GM21737 (cell line): ENCODE results near the gene FCRLA.
"Not testable (repeated sequence)": the region's sequence is repeated elsewhere in the genome, so short reads cannot be mapped to it uniquely, and the experiment has no call there.

Experiments
- ATAC-seq: cut with Tn5 transposase; IDR thresholded peaks from one replicate; pipeline ENCODE4 v1.9.1; 2021; ENCODE audit warnings: mild to moderate bottlenecking, moderate library complexity; ENCODE audit not compliant: unreplicated experiment

The FCRLA gene, protein sequence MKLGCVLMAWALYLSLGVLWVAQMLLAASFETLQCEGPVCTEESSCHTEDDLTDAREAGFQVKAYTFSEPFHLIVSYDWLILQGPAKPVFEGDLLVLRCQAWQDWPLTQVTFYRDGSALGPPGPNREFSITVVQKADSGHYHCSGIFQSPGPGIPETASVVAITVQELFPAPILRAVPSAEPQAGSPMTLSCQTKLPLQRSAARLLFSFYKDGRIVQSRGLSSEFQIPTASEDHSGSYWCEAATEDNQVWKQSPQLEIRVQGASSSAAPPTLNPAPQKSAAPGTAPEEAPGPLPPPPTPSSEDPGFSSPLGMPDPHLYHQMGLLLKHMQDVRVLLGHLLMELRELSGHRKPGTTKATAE

DNA sequence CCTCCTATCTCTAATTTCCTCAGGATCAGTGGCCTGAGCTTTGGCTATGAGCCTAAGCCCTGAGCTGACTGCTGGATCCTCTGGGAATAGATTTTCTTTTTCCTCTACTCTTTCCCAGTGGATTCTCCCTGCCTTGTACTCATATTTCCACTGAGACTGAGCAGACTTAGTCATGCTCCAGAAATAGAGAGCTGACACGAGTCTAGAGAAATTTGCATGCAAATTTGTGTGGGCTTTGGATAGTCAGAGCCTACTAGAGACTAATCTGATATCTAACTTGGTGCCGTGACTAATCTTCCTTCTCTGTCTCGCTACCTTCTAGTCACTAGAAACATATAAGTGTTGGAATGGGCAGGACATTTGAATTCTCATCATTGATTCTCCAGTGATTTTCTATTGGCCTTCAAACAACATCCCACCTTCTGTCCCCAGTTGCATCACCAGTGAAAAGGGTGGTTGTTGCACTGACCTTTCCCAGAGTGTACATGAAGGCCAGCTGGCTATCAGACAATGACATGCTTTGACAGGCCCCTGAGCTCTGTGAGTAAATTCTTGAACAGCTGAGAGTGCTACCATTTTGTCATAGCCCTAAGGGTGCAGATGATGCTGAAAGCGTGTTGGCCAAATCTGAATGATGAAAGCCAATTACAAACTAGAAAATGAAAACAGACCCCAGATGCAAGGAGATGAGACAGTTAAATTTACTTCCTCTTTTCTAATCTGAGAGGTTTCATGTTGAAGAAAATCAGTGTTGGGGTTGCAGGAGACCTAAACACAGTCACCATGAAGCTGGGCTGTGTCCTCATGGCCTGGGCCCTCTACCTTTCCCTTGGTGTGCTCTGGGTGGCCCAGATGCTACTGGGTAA is at the start of gene FCRLA:
TSS of gene FCRLA (plus strand) at position 748 of the 866 bp plus-strand sequence. CDS start at position 784, 36 bp downstream.
- ATAC-seq = peak; percentile 72

DNA sequence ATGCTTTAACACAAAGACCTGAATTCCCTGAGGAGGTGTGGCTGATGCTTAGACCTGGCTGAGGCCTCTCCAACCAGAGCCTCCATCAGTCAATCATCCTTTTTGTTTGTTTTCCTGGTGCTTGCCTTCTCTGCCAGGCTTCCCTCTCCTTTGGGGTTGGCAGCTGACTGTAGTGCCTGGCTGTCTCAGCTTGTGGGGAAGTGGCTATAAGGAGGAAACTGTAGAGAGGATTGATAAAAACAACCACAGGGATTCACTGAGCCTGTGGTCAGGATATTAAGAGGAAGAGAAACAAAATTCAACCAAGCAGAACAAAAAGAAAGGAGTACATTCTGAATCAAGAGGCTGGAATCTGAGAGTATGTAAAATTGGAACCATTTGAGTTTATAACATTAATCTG is 48.5 kb upstream of the FCRLA start:
- not testable (repeated sequence) for ATAC-seq

DNA sequence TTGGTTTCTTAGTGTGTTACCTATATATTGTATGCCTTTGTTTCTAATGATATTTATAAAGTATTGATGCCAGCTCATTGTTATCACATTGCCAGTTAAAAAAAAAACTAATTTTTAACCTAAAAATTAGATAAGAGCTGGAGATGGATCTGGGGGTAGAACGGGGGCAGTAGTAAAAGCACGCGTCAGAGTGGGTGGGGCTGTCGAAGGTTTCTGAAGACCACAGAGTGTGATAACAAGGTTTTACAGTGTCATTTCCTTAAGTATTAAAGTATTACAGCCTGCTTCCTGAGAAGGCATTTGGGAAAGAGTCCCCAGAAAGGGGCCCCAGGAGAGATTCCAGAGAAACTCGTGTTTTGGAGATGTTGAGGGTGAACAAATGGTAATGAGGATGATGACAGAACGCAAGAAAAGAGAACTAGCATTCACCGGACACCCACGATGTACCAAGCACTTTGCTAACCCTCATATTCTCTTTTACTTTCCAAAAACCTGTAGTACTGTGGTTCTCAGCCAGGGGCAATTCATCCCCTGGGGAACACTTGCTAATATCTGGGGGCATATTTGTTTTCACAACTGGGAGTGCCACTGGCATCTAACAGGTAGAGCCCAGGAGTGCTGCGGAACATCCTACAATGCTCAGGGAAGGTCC is 45.2 kb upstream of the FCRLA start:
- ATAC-seq = not testable (repeated sequence)

DNA sequence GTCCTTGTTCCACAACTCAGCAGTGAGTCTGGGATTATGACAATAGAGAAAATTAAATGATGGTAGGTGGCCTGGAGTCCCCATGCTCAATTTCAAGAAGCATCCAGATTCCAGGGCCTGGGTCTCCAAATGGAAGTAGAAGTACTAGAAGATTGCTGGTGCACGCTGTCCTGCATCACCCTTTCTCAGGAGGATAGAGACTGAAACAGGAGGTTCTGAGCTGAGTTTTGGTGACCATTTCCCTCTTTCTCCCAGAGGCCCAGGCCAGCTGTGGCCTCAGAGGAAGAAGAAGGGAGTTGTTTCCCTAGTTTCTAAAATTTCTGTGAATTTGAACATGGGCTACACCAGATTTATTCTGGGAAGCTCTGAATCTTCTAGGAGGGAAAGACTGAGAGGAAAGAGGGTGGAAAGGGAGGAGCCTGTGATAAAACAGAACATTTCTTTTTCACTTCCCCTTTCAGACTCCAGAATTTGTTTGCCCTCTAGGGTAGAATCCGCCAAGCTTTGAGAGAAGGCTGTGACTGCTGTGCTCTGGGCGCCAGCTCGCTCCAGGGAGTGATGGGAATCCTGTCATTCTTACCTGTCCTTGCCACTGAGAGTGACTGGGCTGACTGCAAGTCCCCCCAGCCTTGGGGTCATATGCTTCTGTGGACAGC is 44.2 kb upstream of the FCRLA start, which contains the start of gene FCGR2B:
TSS of gene FCGR2B (plus strand) at position 460 of the 656 bp plus-strand sequence. CDS start at position 559, 99 bp downstream.
- peak; percentile 51 for ATAC-seq

DNA sequence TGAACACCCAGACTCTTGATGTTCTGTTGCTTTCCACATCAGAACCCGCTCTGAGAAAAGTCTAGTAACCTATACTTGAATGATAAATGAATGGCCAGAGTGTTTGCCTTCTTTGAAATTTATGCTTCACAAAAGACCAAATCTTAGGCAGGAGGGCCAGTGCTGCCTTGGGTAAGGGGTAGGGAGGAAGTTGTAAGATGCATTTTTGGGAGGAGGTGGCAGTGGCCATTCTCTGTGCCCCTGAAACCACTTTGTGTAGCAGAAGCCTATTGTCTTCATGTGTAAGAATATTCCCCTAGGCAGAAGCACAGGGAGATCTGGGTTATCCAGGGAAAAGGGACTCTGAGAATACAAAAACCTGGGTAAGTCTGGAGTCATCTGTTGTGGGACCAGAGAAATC is 43.5 kb upstream of the FCRLA start:
- ATAC-seq = peak; percentile 22

DNA sequence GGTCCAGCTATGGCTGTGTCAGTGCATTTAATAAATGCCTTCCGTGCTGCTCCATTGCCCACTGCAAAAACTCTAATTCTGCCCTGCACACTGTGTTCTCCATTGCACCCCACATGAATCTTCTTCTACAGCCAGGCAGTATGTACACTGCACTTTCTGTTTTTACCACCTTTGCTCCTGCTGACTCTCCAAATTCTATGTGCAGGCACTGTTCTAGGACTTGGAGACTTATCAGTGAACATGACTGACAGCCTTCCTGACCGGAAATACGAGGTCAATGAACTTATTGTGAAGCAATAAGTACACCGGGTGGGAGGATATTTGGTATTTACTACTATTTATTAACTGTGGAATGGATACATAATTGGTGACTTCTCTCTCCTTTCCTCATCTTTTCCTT is 42.3 kb upstream of the FCRLA start:
- ATAC-seq = not testable (repeated sequence)

DNA sequence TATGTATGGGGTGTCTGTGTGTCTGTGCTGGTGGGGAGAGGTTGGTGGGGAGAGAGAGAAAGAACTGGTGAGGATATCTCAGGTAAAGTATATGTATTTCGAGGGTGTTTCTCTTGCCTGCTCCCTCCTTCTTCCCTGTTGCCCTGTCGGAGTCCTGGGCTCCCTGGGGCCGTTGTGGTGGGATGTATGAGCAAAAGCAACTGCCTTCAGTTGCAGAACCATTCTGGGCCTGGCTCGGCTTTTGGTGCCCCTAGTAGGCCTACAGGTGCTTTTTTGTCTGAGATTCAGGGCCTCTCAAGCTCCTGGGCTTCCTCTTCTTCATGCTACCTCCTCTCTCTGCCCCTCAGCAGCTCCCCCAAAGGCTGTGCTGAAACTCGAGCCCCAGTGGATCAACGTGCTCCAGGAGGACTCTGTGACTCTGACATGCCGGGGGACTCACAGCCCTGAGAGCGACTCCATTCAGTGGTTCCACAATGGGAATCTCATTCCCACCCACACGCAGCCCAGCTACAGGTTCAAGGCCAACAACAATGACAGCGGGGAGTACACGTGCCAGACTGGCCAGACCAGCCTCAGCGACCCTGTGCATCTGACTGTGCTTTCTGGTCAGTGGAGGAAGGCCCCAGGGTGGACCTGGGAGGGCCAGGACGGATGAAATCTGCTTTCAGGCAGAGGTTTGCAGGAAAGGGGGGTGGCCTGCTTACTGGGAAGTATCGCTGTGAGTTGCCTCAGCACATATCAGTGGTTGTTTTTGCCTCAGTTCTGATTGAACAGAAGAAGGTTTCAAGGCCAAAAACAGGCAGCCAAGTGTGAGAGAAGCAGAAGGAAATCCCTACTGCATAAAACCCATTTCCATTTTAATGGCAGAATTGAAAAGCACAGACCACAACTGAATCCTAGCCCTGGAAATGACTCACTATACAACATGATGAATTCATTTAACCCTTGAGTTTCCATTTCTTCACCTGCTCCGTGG is 35.7 kb upstream of the FCRLA start:
- not testable (repeated sequence) for ATAC-seq

DNA sequence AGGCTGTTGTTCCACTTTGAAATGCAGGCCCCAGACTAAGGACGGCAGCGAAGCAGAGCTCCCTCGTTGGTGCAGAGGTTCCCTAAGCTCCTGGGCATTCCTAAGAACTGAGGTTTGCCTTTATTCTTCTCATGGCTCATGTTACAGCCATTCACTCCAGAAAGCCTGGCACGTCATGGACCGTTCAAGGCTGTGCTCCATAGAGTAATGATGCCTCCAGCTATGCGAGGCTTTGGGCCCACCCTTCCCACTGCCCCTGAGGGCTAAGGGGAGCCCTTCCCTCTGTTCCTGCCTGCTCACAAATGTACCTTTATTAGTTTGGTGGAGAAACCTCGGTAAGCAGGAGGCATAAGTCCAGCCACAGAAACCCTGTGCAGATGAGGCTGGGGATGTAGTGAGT is 33.6 kb upstream of the FCRLA start:
- ATAC-seq = not testable (repeated sequence)

DNA sequence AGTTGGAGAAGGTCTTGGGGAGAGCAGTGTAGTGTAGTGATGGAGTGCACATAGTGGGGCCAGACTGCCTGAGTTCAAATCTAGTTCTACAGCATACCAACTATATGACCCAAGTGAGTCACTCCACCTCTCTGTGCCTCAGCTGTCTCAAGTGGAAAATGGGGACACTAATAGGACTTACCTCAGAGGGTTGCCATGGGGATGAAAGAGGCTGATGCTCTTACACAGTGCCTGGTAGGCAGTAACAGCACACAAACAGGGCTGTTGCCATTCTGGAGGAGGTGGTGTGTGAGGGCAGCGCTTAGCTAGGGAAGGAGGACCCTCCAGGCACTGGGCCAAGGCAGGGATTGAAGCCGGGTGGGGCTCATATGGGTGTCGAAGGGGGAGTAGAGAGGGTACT is 32.6 kb upstream of the FCRLA start:
- ATAC-seq = not testable (repeated sequence)

DNA sequence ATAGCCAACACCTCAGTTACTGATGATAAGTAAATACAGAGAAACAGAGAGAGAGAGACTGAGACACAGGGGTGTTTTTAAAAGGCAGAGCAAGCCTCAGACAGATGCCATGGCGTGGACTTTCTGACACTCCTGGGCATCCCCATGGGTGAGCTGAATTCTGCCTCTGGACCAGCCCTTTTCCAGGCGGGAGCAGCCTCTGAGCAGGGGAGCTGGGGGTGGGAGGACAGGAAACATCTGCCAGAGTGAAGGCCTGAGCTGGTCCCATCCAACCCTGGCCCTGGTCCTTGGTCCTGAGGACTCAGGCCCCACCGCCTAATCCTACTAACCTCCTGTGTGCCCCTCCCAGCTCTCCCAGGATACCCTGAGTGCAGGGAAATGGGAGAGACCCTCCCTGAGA is 32.1 kb upstream of the FCRLA start:
- ATAC-seq = not testable (repeated sequence)

DNA sequence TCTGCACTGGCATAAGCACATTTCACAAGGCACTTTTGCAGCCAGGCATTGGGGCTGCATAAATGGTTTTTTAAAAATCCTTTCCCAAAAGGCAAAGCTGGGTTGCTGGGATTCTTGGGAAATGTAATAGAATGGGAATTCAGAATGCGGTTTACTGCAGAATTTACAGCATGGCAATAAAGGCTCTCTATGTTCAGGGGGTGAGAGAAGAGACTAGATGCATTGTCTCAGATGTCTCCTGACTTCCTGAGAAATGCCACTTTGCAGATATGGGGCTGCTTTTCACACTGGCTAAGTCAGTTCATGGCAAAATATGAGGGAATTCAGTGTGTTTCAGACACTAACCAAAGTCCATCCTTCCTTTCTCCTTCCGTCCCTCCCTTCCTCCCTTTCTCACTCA is 30.6 kb upstream of the FCRLA start:
- no peak for ATAC-seq

DNA sequence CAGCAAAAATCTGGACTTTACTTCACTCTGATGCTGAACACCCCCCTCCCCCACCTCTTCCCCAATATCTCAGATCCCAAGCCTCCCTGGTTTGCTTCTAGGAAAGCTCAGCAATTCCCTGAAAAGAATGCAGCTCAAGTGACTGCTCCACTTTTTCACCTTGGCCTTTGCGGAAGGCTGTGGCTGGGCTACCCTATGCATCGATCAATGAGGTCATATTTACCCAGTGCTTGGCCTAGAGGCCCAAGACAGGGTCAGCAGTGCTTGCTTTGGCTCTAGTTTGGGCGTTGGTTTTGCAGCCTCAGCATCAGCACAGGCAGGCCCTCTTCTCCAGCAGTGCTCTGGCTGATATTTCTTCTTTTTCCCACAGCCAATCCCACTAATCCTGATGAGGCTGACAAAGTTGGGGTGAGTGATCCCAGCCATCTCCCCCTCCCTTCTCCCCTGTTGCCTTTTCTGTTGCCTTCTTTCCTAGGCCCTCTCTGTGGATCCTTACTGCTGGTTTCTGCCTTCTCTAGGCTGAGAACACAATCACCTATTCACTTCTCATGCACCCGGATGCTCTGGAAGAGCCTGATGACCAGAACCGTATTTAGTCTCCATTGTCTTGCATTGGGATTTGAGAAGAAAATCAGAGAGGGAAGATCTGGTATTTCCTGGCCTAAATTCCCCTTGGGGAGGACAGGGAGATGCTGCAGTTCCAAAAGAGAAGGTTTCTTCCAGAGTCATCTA is 29.9 kb upstream of the FCRLA start:
- ATAC-seq = no peak

DNA sequence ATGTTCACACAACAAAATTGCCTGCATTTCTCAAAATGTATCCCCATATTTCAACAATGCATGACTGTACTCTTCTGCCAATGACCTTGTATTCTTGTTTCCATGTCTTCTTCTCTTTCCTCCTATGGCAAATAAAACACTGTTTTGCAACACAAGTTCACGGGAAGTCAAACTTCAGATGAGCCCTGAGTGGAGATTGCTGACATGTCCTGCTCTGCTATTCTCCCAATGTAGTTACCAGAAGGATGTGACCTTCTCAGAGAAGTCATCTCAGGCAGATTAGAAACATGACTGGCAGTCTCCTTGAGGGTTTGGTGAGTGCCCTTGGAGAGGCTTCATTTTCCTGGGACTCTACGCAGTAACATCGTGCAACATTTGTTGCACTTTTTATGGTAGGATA is 28.5 kb upstream of the FCRLA start:
- no peak for ATAC-seq

DNA sequence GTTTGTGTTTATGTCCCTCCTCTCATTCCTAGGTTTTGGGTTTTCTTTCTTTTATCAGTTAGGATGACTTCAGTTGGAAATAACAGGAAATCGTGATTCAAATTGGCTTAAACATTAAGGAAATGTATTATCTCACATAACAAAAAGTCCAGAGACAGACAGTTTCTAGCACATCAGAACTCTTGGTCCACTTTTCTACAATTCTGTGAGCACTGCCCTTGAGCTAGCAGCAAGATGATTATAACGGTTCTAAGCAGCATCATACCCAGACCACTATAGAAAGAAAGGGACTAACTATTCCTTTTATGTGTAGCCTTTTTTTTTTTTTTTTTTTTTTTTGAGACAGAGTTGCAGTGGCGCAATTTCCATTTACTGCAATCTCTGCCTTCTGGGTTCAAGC is 25.1 kb upstream of the FCRLA start:
- no peak for ATAC-seq

DNA sequence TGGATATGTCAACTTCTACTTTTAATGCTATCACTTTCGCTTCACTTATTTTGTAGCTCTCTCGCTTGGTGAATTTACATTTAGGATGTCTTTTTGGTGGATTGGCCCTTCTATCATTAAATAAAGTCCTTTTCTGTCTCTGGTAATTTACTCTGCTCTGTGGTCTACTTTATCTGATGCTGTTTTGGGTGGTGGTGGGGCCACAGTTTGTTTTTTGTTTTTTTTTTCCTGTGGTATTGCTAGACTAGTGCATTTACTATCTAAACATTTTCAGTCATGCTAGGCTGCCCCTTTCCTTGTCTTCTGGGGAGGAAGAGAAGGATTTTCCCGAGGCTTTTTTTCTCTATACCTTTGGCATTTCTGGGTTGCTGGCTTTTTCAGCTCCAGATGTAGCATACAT is 18.1 kb upstream of the FCRLA start:
- ATAC-seq = no peak

DNA sequence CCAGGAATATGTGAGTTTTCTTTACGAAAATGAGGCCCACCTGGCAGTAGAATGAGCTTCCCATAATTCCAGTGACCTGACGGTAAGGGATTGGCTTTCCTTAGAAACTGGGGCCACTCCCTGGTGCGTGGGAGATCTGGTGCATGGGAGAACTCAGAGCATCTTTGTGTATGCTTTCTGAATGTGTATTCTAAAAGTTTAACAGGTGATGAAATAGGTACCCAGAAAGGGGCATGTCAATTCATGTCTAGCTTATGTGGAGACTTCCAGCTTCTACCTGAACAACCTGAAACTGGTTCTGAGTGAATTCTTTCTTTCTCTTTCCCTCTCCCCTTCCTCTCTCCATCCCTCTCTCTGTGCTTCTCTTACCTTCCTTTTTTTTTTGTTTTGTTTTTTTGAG is 15.2 kb upstream of the FCRLA start:
- ATAC-seq = no peak

DNA sequence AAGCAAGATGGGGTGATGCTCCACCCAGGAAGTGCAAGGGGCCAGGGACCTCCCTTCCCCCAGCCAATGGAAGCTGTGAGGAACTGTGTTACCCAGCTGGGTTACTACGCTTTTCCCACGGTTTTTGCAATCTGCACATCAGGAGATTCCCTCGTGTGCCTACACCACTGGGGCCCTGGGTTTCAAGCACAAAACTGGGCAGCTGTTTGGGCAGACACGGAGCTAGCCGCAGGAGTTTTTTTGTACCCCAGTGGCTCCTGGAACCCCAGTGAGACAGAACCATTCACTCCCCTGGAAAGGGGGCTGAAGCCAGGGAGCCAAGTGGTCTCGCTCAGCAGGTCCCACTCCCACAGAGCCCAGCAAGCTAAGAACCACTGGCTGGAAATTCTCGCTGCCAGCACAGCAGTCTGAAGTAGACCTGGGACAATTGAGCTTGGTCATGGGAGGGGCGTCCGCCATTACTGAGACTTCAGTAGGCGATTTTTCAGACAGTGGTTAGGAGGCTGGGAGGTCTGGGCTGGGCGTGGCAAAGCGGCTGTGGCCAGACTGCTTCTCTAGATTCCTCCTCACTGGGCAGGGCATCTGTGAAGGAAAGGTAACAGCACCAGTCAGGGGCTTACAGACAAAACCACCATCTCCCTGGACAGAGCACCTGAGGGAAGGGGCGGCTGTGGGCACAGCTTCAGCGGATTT is 13.9 kb upstream of the FCRLA start:
- ATAC-seq = not testable (repeated sequence)

DNA sequence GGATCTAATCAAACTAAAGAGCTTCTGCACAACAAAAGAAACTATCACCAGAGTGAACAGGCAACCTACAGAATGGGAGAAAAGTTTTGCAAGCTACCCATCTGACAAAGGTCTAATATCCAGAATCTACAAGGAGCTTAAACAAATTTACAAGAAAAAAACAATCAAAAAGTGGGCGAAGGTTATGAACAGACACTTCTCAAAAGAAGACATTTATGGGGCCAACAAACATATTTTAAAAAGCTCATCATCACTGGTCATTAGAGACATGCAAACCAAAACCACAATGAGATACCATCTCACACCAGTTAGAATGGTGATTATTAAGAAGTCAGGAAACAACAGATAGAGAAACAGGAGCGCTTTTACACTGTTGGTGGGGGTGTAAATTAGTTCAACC is 8.7 kb upstream of the FCRLA start:
- ATAC-seq = not testable (repeated sequence)
